ENCODE data around the gene IL37.
A peak's percentile ranks its signal among the peaks of the same experiment; 100 is the strongest.
"Not testable (repeated sequence)": the region's sequence is repeated elsewhere in the genome, so short reads cannot be mapped to it uniquely, and the experiment has no call there.

The IL37 gene

GRCh38 chr2:112921982-112922381 is 11.0 kb downstream of the IL37 start:
- no peak for DNase-seq (ENCODE audit: low read depth, low spot score)

- no peak for DNase-seq (ENCODE audit: low read depth, low spot score)
Observed at GRCh38 chr2:112923237-112923966, 12.4 kb downstream of the IL37 start.

- DNase-seq (ENCODE audit: low read depth, low spot score) = no peak
Observed at GRCh38 chr2:112923967-112924338, 13.0 kb downstream of the IL37 start.

GRCh38 chr2:112924360-112924759 is 13.4 kb downstream of the IL37 start:
- no peak for DNase-seq (ENCODE audit: low read depth, low spot score)

GRCh38 chr2:112924821-112925220 is 13.9 kb downstream of the IL37 start:
- DNase-seq (ENCODE audit: low read depth, low spot score) = no peak

GRCh38 chr2:112926707-112927106 is 15.7 kb downstream of the IL37 start:
- DNase-seq (ENCODE audit: low read depth, low spot score) = no peak

GRCh38 chr2:112927745-112928144 is 16.8 kb downstream of the IL37 start:
- DNase-seq (ENCODE audit: low read depth, low spot score) = no peak

GRCh38 chr2:112933261-112933660 is 22.3 kb downstream of the IL37 start:
- DNase-seq (ENCODE audit: low read depth, low spot score) = no peak

GRCh38 chr2:112934117-112934516 is 23.2 kb downstream of the IL37 start:
- DNase-seq (ENCODE audit: low read depth, low spot score) = not testable (repeated sequence)

- DNase-seq (ENCODE audit: low read depth, low spot score) = no peak
Observed at GRCh38 chr2:112936927-112937232, 25.9 kb downstream of the IL37 start.

- no peak for DNase-seq (ENCODE audit: low read depth, low spot score)
Observed at GRCh38 chr2:112938904-112939303, 27.9 kb downstream of the IL37 start.

GRCh38 chr2:112939425-112939824 is 28.5 kb downstream of the IL37 start:
- DNase-seq (ENCODE audit: low read depth, low spot score) = no peak

GRCh38 chr2:112940859-112941625 is 30.1 kb downstream of the IL37 start:
- DNase-seq (ENCODE audit: low read depth, low spot score) = no peak

GRCh38 chr2:112941753-112942653 is 31.0 kb downstream of the IL37 start:
- peak; percentile 83 for DNase-seq (ENCODE audit: low read depth, low spot score)

GRCh38 chr2:112942654-112943002 is 31.7 kb downstream of the IL37 start:
- no peak for DNase-seq (ENCODE audit: low read depth, low spot score)

- DNase-seq (ENCODE audit: low read depth, low spot score) = no peak
Observed at GRCh38 chr2:112944971-112945370, 34.0 kb downstream of the IL37 start.

GRCh38 chr2:112946086-112946485 is 35.1 kb downstream of the IL37 start:
- no peak for DNase-seq (ENCODE audit: low read depth, low spot score)

- no peak for DNase-seq (ENCODE audit: low read depth, low spot score)
Observed at GRCh38 chr2:112947374-112947773, 36.4 kb downstream of the IL37 start.

GRCh38 chr2:112949456-112949855 is 38.5 kb downstream of the IL37 start:
- DNase-seq (ENCODE audit: low read depth, low spot score) = no peak

GRCh38 chr2:112954364-112954763 is 43.4 kb downstream of the IL37 start:
- DNase-seq (ENCODE audit: low read depth, low spot score) = no peak

GRCh38 chr2:112957511-112957910 is 46.5 kb downstream of the IL37 start:
- DNase-seq (ENCODE audit: low read depth, low spot score) = no peak

- DNase-seq (ENCODE audit: low read depth, low spot score) = peak; percentile 46
Observed at GRCh38 chr2:112958428-112959108, 47.6 kb downstream of the IL37 start.
